ENCODE data around the gene TCL1B.

GRCh38 chr14:95722525-95723190 lies 36.4 kb downstream of the TCL1B start:
- TF ChIP-seq REST (tag by site-specific recombination; IDR thresholded peaks at IDR 0.05): no peak
- TF ChIP-seq CTCF (tag by site-specific recombination; IDR thresholded peaks at IDR 0.05): no peak
- TF ChIP-seq ZNF624 (tag by site-specific recombination; IDR thresholded peaks at IDR 0.05): no peak
- no peak for TF ChIP-seq ZNF114 (tag by site-specific recombination; IDR thresholded peaks at IDR 0.05)
- TF ChIP-seq ZNF16 (tag by site-specific recombination; IDR thresholded peaks at IDR 0.05; ENCODE audit: low read depth): no peak
- no peak for TF ChIP-seq ZNF645 (tag by site-specific recombination; IDR thresholded peaks at IDR 0.05)
- no peak for TF ChIP-seq ZNF677 (tag by site-specific recombination; IDR thresholded peaks at IDR 0.05)
